ENCODE results near the gene EMID1.
A peak's percentile ranks its signal among the peaks of the same experiment; 100 is the strongest.

The EMID1 gene

DNA sequence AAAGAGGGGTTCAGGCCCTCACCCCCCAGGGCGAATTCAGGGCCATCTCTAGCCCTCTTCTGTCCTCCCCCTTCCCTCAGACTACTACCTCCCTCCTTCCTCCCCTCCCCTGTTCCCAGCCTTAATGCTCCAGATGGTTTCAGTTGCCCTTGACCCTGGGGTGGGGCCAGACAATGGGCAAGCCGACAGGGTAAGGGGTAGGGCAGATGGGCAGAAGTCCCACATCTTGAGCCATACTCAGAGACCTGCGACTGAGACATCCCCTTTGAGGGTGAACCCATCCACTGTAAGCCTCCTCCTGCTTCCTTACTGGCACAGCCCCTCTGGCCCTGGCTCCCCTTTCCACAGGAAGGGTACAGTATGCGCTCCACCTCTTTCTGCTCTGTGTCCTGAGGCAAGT is 60.2 kb downstream of the EMID1 start:
- ChIA-PET POLR2A (interaction anchor here (1.0 kb wide), 1 partner anchor 45 kb away, joined by 3 read pairs; no protein-coding TSS in a partner anchor), CTCF (no interaction called here)
- no peak for DNase-seq (ENCODE audit: extremely low spot score)
- TF ChIP-seq FOXA1 (IDR thresholded peaks at IDR 0.05) (no peak), TARDBP (IDR thresholded peaks at IDR 0.05) (no peak), CTBP1 (IDR thresholded peaks at IDR 0.05; ENCODE audit: borderline replicate concordance) (no peak), L3MBTL2 (conservative IDR thresholded peaks at IDR 0.05) (no peak), NFRKB (IDR thresholded peaks at IDR 0.05) (no peak), ARNT (IDR thresholded peaks at IDR 0.05) (no peak), FOXM1 (IDR thresholded peaks at IDR 0.05; ENCODE audit: borderline replicate concordance) (no peak), BHLHE40 (IDR thresholded peaks at IDR 0.05; ENCODE audit: borderline replicate concordance) (no peak), FOXK2 (IDR thresholded peaks at IDR 0.05) (no peak), SP1 (IDR thresholded peaks at IDR 0.05) (no peak)
- TF ChIP-seq, protein P1, sequence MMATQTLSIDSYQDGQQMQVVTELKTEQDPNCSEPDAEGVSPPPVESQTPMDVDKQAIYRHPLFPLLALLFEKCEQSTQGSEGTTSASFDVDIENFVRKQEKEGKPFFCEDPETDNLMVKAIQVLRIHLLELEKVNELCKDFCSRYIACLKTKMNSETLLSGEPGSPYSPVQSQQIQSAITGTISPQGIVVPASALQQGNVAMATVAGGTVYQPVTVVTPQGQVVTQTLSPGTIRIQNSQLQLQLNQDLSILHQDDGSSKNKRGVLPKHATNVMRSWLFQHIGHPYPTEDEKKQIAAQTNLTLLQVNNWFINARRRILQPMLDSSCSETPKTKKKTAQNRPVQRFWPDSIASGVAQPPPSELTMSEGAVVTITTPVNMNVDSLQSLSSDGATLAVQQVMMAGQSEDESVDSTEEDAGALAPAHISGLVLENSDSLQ (IDR thresholded peaks at IDR 0.05), result no peak

DNA sequence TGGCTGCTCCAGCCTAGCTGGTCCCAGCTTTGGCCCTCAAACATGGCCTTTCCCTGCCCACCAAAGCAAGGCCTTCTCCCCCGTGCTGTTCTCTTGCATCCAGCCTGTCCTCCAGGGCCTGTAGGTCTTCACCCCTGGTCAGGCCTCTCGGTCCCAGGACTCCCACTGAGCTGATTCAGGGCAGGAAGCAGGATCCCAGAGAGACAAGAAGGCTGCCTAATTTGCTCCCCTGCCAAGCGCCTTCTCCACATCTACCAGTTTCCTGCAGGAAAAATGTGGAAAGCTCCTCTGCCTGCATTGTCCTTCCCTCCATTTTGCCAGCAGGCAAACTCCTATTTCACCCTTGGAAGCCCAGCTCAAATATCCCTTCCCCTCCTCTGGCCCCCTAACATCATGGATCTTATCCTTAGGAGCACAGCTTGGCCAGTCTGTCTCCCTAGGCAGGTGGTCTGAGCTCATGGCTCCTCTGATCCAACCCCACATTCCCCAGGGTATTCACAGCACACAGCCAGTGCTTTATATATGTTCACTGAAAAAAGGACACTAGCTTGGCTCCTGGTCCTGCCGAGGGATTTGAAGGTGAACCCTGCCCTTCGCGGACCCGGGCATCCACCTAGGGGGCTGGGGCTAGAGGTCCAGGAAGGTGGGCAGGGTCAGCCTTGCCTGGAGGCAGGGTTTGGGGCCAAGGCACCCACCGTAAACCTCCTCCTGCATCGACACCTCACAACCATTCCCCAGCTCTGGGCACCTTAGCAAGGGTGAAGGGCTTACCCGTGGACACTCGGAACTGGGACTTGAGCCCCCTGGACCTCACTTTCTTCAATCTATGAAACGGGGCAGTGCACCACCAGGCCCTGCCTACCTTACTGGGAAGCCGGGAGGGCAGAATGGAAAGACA is 61.1 kb downstream of the EMID1 start:
- TF ChIP-seq SP1 (IDR thresholded peaks at IDR 0.05) (no peak), LEF1 (IDR thresholded peaks at IDR 0.05; ENCODE audit: borderline replicate concordance) (no peak), CTBP1 (IDR thresholded peaks at IDR 0.05; ENCODE audit: borderline replicate concordance) (no peak), FOXM1 (IDR thresholded peaks at IDR 0.05; ENCODE audit: borderline replicate concordance) (peak; percentile 34; the same call in 1 of the 2 replicates), SUZ12 (IDR thresholded peaks at IDR 0.05) (no peak)
- POLR2A ChIA-PET, result interaction anchor here (0.7 to 1.0 kb wide), 3 partner anchors 46 to 61 kb away, joined by 3 read pairs; no protein-coding TSS in a partner anchor
- CTCF ChIA-PET, result interaction anchor here (0.6 to 1.2 kb wide), 2 partner anchors 21 to 896 kb away, joined by 3 to 6 read pairs; no protein-coding TSS in a partner anchor
- DNase-seq (ENCODE audit: extremely low spot score), result no peak

DNA sequence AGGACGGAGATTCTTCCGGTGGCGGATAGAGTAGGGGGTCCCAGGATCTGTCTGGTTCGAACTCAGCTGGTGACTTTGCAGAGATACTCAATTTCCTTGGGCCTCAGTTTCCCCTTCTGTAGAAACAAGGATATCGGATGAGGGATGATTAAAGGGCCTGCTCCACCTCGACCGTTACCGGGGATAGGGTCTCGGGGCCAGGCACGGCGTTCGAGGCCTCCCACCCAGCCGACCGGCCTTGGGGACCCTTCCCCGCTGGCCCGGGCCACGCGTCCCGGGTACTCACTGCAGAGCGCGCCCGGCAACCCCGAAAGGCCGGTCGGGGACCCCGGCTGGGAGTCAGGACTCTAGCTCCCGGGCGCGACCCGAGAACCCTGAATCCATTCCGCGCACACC is 61.8 kb downstream of the EMID1 start:
- TF ChIP-seq FOXA1 (IDR thresholded peaks at IDR 0.05) (no peak), L3MBTL2 (conservative IDR thresholded peaks at IDR 0.05) (0 out of 2 replicates have a peak, but pooled peaks have one; percentile 10)
- DNase-seq (ENCODE audit: extremely low spot score), result no peak
- ChIA-PET CTCF (interaction anchor here (1.2 kb wide), 1 partner anchor 22 kb away, joined by 6 read pairs; no protein-coding TSS in a partner anchor), POLR2A (interaction anchor here (1.0 kb wide), 1 partner anchor 61 kb away, joined by 3 read pairs; no protein-coding TSS in a partner anchor)

DNA sequence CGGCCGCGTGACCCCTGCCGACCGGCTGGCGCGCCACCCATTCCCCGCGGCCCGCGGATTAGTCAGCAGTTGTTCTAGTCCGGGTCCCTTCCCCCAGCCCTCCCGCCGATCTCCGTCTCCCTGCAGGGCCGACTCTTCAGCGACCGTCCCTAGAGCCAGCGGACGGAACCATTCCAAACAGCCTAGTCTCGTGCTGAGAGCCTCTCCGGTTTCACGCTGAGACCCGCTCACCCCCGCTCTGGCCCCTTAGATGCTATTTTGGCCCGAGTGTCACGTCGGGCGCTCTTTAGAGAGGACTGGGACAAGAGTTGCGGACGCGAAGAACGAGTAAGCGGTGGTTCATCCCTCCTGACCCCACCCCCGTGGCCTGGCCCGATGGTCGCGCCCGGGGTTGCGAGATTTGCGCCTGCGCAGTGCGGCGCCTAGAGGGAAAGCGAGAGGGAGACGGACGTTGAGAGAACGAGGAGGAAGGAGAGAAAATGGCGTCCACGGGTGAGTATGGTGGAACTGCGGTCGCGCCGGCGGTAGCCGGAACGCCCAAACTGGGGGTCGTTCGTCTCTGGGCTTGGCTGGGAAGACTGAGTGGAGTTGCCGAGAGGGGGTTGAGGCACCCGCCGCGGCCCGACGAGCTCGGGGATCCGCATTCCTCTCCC is 62.3 kb downstream of the EMID1 start, which contains the start of the genes EWSR1 and RHBDD3:
Gene EWSR1, plus strand, starts transcription at position 411 of the 653 bp plus-strand sequence. Its CDS starts 69 bp downstream, at position 480.
Gene RHBDD3, minus strand, starts transcription at position 124 of the 653 bp plus-strand sequence. CDS start 2,355 bp downstream, outside the sequence.
- ChIA-PET CTCF (interaction anchor here (1.2 kb wide), 1 partner anchor 22 kb away, joined by 6 read pairs; no protein-coding TSS in a partner anchor), POLR2A (interaction anchor here (0.7 to 1.0 kb wide), 2 partner anchors 11 kb away, joined by 3 read pairs; no protein-coding TSS in a partner anchor)
- TF ChIP-seq LEF1 (IDR thresholded peaks at IDR 0.05; ENCODE audit: borderline replicate concordance), result no peak; the same call in 1 of the 2 replicates
- TF ChIP-seq TARDBP (IDR thresholded peaks at IDR 0.05), result peak; percentile 55; the same call in 1 of the 2 replicates
- TF ChIP-seq, protein P1 (IDR thresholded peaks at IDR 0.05), result no peak
- peak; percentile 84; the same call in 1 of the 2 replicates for TF ChIP-seq FOXM1 (IDR thresholded peaks at IDR 0.05; ENCODE audit: borderline replicate concordance)
- TF ChIP-seq ELF4 (IDR thresholded peaks at IDR 0.05), result peak; percentile 44; the same call in 1 of the 2 replicates
- TF ChIP-seq BHLHE40 (IDR thresholded peaks at IDR 0.05; ENCODE audit: borderline replicate concordance), result peak; percentile 99
- TF ChIP-seq L3MBTL2 (conservative IDR thresholded peaks at IDR 0.05), result peak; percentile 11; the same call in 1 of the 2 replicates
- TF ChIP-seq NFRKB (IDR thresholded peaks at IDR 0.05), result peak; percentile 95
- DNase-seq (ENCODE audit: extremely low spot score), result peak; percentile 97

DNA sequence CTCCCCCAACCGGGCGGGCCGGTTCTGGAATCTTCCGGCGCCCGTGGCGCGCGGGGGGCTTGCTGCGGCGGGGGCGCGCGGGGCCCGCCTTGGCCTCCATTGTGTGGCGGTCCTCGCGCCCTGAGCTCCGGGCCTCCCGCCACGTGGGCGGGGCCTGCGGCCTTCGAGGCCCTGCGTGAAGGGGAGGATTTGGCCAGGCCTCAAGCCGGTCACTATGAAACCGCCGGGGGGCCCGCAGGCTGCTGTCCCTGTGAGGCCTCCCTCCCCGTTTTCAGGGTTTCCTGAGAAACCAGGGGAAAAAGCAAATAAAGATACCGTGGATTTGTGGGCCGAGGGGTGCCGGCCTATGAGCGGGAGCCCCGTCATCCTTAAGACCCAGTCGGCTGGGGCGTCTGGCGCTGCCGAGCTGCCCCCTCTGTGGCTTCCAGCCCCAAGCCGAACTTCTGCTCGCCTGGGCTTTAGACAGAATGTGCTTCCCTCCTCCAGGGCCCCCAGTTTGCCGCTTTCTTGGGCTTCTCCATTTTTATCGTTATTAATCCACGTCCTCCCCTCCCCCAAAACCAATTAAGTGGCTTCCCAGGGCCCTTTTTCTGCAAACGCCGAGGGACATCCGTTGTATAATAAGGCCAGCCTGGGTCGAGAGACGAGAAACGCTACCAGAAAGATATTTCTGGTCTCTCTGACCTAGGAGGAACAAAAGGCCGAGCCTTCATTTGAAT is 63.0 kb downstream of the EMID1 start:
- CTCF ChIA-PET, result no interaction called here
- no peak for DNase-seq (ENCODE audit: extremely low spot score)
- TF ChIP-seq L3MBTL2 (conservative IDR thresholded peaks at IDR 0.05), result peak; percentile 71
- TF ChIP-seq ARNT (IDR thresholded peaks at IDR 0.05), result 0 out of 2 replicates have a peak, but pooled peaks have one; percentile 19
- no peak for TF ChIP-seq FOXA1 (IDR thresholded peaks at IDR 0.05)
- POLR2A ChIA-PET, result interaction anchor here (0.7 to 1.0 kb wide), 2 partner anchors 11 to 12 kb away, joined by 3 read pairs; no protein-coding TSS in a partner anchor

DNA sequence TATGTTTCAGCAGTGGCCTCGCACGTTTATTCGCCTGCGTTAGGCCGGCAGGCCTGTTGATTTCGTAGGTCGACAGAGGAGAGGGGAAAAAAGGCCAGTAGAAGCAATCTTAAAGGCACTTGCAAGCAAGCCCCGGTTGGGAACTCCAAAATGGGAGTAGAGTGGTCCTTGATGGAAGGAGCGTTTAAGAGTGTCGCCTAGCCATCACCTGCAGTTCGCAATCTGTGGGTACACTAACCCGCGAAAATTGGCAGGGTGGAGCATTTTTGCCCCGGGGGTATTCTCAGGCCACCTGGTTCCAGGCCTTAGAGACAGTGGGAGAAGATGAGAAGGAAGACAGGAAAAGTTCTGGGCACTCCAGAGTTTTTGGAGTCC is 63.5 kb downstream of the EMID1 start:
- CTCF ChIA-PET, result no interaction called here

More for the DNA sequence above, 63.5 kb downstream of the EMID1 start:
- POLR2A ChIA-PET, result interaction anchor here (1.4 kb wide), 1 partner anchor 38 kb away, joined by 3 read pairs; no protein-coding TSS in a partner anchor
- no peak for DNase-seq (ENCODE audit: extremely low spot score)
- TF ChIP-seq SP1 (IDR thresholded peaks at IDR 0.05) (no peak), HDGF (IDR thresholded peaks at IDR 0.05; ENCODE audit: borderline replicate concordance) (no peak), FOXA1 (IDR thresholded peaks at IDR 0.05) (no peak), ZNF384 (IDR thresholded peaks at IDR 0.05) (no peak), NFRKB (IDR thresholded peaks at IDR 0.05) (no peak), ARNT (IDR thresholded peaks at IDR 0.05) (no peak), L3MBTL2 (conservative IDR thresholded peaks at IDR 0.05) (no peak), FOXK2 (IDR thresholded peaks at IDR 0.05) (no peak), SUZ12 (IDR thresholded peaks at IDR 0.05) (no peak), CTBP1 (IDR thresholded peaks at IDR 0.05; ENCODE audit: borderline replicate concordance) (no peak), BHLHE40 (IDR thresholded peaks at IDR 0.05; ENCODE audit: borderline replicate concordance) (no peak), LEF1 (IDR thresholded peaks at IDR 0.05; ENCODE audit: borderline replicate concordance) (no peak)
- TF ChIP-seq, protein P1 (IDR thresholded peaks at IDR 0.05), result no peak

All from HEK293T (cell line).